HEK293T (cell line): ENCODE results near the gene LARP4B.

ENCODE experiments used
- L3MBTL2 ChIP-seq: fragments of 450-650 bp; conservative IDR thresholded peaks from 2 replicates; pipeline ENCODE4 v1.6.1; 2016; ENCODE audit warnings: mild to moderate bottlenecking
- SP1 ChIP-seq: fragments of 450-650 bp; IDR thresholded peaks from 2 replicates; pipeline ENCODE4 v1.6.1; 2017

GRCh38 chr10:924524-924859 is 7.0 kb downstream of the LARP4B start:
- TF ChIP-seq L3MBTL2 (no peak), SP1 (no peak)
